ENCODE results near the gene ACO2.

DNA sequence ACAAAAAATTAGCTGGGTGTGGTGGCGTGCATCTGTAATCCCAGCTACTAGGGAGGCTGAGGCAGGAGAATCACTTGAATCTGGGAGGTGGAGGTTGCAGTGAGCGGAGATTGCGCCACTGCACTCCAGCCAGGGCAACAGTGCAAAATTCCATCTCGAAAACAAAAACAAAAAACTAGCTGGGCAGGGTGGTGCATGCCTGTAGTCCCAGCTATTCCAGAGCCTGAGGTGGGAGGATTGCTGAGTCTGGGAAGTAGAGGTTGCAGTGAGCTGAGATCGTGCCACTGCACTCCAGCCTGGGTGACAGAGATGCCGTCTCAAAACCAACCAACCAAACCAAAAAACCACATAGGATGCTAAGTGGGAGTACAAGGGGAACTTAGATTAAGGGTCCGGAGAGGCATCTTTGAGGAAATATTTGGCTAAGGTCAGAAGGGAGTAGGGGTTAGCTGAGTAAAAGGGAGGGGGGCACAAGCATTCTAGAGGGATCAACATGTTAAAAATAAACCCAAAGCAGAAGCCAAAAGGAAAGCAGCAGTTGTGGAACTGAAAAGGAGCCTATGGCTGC is 10.7 kb upstream of the ACO2 start:
- TF ChIP-seq CTCF (tag by site-specific recombination; IDR thresholded peaks at IDR 0.05) (no peak), KLF1 (tag by site-specific recombination; IDR thresholded peaks at IDR 0.05) (no peak), ZNF544 (tag by site-specific recombination; IDR thresholded peaks at IDR 0.05) (no peak), ZNF138 (tag by site-specific recombination; IDR thresholded peaks at IDR 0.05; ENCODE audit: borderline replicate concordance) (no peak), YY1 (tag by site-specific recombination; IDR thresholded peaks at IDR 0.05) (no peak), ZNF488 (tag by site-specific recombination; IDR thresholded peaks at IDR 0.05) (no peak), ZNF660 (tag by site-specific recombination; IDR thresholded peaks at IDR 0.05) (no peak), ZSCAN16 (tag by site-specific recombination; IDR thresholded peaks at IDR 0.05) (no peak), ZBTB20 (tag by site-specific recombination; IDR thresholded peaks at IDR 0.05) (no peak), ZNF121 (tag by site-specific recombination; IDR thresholded peaks at IDR 0.05) (no peak), ZNF140 (tag by site-specific recombination; IDR thresholded peaks at IDR 0.05) (no peak), ZNF76 (tag by site-specific recombination; IDR thresholded peaks at IDR 0.05; ENCODE audit: borderline replicate concordance, low read depth) (no peak)
